SK-N-MC (cell line): Measurements from ENCODE around the gene THADA.

ENCODE experiments used
- EZH2 ChIP-seq: fragments of 200-600 bp; sonication (generic); IDR thresholded peaks from one replicate; pipeline ENCODE4 v1.6.1; 2017; ENCODE audit warnings: antibody characterized with exemption
- FOXP2 ChIP-seq: optimal IDR thresholded peaks from 2 replicates; pipeline ENCODE3; 2011; ENCODE audit warnings: mild to moderate bottlenecking, moderate library complexity; ENCODE audit not compliant: insufficient read depth; ENCODE audit errors: extremely low read length, control extremely low read depth
- POLR2AphosphoS5 ChIP-seq: IDR thresholded peaks from 2 replicates; pipeline ENCODE4 v1.6.1; 2012; ENCODE audit warnings: mild to moderate bottlenecking, low read depth, low read length, borderline replicate concordance

- TF ChIP-seq EZH2 (no peak), POLR2AphosphoS5 (no peak), FOXP2 (no peak)
These were observed 105.5 kb downstream of the THADA start for GRCh38 chr2:43490252-43490786.
